Activated T-helper 1 cell treated with Interleukin-2 at 50 U/mL for 16 hours (primary cell): Measurements from ENCODE around the gene GPSM1.

Experiments used
- DNase-seq: peaks from one replicate; pipeline ENCODE4 v3.0.0-alpha.2; 2020; ENCODE audit warnings: low read depth

GPSM1 gene

DNA sequence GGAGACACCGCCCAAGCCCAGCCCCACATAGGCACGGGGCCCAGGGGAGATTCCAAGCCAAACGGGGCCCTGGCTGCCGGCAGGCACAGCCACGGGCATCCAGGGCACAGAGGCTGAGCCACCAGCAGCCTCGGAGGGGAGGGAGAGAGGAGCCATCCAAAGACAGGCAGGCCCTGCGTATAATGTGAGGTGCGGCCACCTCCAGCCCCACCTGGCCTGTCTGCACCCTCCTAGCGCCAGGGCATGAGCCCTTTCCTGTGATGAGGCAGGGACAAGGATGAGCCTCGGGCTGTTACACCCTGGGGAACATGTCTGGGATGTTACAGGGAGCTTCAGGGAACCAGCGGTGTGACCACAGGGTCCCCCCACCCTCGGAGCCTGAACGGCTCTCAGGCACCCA lies 22.4 kb upstream of the GPSM1 start:
- DNase-seq: no peak

DNA sequence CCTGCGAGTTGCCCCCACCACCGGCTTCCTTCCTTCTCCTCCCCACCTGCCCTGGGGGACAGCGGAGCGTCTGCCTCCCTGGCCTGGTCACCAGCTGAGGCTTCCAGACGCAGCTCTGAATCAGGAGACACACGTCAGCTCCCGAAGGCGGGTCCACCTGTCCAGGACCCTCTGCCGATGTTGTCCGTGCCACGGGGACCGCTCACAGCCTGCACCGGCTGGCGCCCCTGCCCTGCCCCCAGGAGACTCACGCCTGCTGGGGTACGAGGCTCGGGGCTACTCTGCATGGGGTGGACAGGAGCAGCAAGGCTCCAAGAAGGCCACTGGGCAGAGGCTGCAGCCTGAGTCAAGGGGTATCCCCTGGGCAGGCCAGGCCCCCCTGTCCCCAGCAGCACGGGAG lies 21.5 kb upstream of the GPSM1 start:
- no peak for DNase-seq

DNA sequence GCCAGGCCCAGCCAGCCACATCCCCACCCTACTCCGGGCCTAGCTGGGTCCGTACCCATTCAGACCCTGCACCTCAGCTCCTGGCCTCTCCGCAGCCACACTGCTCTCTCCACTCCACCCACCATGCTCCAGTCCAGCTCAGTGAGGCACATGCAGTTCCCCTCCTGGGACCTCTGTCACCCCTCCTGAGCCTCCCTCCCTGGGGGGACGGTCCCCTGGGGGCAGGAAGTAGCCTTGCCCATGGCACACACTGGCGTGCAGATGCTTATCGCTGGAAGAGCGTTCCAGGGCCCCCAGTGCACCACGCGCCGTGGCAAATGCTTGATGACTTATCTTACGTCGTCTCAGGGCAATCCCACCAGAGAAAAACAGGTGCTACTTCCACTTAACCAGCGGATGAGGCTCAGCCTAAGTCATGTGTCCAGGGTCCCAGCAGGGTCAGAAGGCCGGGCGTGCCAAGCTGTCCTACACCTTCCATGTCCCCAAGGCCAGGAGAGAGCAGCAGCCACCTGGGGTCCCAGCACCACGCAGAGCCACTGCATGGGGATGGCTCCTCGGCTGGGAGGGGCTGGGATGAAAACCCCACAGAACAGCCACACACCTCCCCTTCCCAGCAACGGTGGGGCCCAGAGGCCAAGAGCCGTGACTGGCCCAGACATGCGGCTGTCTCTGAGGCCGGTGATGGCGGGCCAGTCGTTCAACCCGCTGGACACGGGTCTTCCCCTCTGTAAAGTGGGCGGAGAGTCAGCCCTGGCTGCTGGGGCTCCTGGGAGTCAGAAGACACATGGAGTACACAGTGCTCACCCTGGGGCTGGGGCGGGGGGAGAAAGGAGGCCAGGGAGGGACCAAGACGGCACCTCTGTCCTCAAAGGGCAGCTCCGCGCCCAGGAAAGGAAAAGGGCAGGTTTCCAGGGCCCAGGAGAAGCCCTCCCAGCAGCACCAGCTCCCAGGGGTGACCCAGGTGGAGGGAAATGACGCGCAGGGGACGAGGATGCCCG lies 20.8 kb upstream of the GPSM1 start:
- no peak for DNase-seq

DNA sequence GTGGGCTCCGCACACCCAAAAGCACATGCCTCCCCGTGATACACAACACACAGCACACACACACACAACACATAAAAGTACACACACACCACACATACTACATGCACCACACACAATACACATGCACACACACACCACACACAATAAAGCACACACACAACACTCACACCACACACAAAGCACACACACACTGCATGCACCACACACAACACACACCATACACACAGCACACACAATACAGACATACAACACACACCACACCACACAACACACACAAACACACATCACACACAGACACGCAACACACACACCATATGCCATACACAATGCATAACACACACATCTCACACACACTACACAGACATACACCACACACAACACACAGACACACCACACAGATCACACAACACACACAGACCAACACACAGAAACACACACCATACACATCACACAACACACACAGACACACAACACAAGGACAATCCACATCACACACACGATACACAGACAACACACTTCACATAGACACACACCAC lies 20.1 kb upstream of the GPSM1 start:
- DNase-seq: no peak

DNA sequence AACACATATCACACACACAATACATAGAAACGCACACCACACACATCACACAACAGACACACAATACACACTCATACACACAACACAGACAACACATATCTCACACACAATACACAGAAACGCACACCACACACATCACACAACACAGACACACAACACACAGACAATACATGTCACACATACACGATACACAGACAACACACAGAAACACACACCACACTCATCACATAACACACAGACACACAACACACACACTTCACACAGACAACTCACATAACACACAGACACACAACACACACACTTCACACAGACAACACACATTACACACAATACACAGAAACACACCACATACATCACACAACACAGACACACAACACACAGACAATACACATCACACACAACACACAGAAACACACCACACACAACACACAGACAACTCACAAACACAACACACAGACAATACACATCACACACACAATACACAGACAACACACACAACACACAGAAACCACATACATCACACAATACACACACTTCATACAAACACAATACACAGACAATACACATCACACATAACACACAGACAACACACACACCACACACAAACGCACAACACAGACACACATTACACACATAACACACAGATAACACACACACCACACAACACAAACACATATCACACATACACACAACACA lies 19.2 kb upstream of the GPSM1 start:
- no peak for DNase-seq

DNA sequence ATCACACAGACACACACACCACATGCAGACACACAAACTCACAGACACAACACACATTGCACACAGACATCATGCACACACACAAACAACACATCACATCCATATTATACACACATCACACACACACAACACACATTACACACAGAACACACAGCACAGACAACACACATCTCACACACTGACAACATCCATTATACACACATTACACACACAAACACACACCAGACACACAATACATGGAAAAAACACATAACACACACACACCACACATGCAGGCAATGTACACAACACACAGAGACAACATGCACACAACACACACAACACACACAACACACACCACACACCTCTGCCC lies 18.7 kb upstream of the GPSM1 start:
- no peak for DNase-seq

DNA sequence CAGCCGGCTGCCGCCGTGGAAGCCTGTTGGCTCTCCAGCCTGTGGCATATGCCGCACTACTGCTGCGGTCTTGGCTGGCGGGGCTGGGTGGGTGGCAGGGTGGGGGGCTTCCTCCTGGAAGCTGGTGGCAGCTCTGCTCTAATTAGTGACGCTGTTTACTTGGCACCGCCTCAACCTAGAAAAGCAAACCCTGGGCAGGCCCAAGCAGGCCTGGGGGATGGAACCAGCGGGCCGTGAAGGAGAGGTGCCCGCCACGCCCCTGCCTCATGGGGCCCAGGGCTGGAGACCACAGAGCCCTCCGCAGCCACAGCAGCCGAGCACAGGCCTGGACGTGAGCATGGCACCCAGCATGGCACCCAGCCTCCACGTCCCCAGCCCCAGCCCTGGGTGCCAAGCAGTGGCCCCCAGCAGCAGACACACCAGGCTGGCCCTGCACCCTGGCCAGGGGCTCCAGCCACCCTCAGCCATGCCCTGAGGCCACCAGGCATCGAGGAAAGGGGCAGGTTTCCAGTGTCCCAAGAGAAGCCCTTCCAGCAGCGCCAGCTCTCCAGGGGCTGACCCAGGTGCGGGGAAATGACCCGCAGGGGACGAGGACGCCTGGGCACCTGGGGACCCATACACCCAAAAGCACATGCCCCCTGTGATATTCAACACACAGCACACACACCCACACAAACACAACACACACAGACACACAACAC lies 18.1 kb upstream of the GPSM1 start:
- no peak for DNase-seq

DNA sequence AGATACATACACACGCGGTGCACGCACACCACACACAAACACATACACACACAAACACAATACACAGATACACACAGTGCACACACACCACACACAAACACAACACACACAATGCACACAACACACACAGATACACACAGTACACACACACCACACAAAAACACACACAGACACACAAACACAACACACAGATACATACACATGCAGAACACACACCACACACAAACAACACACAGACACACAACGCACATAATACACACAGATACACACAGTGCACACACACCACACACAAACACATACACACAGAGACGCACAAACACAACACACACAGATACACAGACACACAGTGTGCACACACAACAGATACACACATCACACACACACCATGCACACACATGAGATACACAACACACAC lies 17.5 kb upstream of the GPSM1 start:
- DNase-seq: no peak

DNA sequence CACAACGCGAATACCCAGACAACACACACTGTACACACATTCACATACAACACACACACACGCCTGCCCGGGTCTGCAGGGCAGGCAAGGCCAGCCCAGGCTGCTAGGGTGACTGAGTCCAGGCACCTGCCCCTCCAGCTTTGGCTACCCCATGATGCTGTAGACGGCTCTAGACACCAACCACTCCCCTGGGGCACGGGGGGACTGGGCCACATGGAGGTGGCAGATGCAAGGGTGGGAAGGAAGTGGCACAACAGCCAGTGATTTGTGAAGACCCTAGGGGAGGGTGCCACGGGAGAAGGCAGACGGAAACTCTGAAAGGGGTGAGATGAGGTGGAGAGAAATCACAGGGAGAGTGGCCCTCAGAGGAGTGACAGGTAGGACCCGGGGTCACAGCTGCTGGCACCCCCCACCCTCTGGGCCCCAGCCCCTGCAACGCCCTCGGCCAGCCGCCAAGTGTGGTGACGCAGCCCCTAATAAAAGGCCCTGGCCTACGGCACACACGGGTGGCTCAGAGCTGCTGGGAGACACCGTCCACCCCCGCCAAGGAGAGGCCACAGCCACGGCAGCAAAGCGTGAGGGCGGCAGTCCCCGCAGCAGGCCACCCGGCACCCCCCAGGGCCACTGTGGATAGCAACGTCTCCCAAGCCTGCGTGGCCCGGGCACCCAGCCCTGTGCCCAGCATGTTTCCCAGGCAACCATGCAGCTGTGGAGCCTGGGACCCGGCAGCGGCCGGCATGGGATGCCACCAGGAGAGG lies 16.9 kb upstream of the GPSM1 start:
- no peak for DNase-seq

DNA sequence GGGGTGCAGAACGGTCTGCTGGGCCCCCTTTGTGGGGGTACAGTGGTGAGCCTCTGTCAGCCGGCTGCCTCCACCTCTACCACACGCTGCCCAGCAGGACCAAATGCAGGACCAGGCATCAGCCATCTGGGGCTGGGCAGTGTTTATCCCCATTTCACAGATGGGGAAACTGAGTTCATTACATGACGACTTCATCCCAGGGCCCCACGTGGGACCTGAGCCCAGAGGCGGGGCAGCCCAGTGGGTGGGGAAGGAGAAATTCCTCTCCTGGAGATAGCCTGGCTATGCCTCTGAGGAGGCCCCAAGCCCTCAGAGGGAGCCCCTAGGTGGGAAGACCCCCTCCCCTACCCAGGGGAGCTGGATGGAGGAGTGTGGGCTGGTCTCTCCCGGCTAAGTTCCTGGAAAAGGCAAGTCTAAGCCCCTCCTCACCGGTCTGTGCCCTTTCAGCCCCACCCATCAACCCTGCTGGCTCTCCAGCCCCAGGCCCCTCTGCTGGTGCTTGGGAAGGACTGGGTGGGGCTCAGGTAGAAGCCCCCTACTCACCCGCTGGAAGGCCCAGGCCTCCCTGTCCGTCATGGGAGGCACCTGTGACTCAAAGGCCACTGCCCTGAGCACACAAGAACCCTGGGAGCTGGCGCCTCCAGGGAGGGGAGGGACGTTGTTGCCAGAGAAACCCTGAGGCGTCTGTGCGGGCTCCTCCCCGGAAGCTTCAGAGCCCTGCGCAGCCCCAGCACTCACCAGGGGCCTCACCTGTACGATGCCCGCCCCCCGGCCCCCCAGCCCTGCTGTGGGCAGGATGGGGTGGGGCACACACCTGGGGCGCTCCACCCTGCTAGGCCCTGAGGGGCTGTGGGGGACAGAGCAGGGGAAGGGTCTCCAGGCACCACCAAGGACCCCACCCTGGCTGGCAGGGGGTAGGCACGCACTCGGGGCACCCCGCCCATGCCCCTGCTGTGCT lies 16.0 kb upstream of the GPSM1 start:
- no peak for DNase-seq

DNA sequence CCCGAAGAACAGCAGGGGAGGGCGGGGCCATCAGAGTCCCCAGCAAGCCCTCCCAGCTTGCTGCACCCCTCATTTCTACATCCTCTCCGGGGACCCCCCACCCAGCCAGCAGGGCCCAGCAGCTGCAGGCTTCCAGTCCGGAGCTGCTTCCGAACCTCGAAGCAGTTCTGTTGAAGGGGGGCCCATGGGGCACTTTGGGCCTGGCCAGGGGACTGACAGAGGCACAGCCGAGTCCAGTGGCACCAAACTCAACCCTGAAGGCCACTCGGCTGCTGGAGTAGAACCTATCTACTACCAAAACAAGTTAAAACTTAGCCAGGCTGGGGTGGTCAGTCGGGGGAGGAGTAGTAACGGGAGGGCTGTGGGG lies 15.3 kb upstream of the GPSM1 start:
- no peak for DNase-seq

DNA sequence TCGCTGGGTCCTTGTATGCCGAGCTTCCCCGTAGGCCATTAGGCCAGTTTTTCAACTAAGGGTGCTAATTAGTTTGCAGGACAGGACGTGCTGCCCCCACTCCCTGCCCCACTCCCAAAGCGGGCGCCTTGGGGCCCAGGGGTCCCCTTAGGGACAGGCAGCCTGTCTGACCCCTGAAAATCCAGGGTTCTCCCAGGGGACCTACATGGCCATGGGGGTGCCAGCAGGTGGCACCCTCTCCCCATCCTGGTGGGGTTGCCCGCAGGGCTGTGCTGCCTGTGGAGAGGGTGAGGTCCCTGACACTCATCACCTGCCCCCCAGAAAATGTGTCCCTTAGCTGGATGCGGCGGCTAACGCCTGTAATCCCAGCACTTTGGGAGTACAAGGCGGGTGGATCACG lies 14.9 kb upstream of the GPSM1 start:
- no peak for DNase-seq

DNA sequence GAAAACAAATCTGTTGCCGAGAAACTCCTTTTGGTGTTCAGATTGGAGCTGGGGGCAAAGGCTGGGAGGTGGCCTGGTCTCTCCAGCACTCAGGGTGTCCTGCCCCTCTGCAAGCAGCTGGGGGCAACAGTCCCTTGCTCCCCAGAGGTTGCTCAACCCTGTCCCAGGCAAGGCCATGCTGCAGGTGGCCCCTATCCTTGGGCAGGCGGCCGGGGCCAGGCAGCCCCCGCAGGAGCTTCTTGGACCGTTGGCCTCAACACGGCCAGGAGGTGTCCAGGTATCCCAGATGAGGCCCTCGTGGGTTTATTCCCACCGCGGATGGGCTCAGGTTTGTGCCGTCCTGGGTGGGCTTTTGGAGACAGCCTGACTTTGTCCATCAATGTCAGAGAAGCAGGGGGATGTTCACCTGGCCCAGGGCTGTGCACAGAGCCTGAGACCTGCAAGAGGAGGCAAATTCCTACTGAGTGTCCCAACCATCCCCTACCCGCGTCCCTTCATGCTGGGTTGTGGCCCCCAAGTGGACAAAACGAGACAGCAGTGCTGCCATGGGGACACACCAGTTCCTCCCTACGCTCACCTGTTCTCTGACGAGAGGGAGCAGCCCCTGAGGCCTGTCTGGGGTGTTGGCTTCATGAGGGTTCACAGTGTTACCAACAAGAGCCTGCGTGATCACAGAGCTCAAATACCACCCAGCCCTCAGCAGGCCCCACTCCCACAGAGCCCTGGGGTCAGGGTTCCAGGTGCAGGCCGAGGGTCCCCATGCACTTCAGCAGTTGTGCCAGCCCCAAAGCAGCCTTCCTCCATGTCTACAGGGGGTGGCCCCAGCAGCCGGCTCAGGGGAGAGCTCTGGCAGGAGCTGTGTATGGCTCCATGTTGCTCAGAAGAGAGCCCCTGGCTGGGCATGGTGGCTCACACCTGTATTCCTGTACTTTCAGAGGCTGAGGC lies 14.0 kb upstream of the GPSM1 start:
- no peak for DNase-seq

DNA sequence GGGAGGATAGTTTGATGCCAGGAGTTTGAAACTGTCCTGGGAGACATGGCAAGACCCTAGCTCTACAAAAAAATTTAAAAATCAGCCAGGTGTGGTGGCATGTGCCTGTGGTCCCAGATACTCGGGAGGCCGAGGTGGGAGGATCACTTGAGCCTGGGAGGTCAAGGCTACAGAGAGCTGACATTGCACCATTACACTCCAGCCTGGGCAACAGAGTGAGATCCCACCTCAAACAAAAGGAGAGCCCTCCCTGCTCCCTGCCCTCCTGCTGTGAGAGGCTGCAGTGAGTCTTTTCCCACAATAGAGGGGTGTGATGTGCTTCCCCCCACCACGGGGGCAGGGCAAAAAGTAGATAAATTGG lies 13.3 kb upstream of the GPSM1 start:
- no peak for DNase-seq

DNA sequence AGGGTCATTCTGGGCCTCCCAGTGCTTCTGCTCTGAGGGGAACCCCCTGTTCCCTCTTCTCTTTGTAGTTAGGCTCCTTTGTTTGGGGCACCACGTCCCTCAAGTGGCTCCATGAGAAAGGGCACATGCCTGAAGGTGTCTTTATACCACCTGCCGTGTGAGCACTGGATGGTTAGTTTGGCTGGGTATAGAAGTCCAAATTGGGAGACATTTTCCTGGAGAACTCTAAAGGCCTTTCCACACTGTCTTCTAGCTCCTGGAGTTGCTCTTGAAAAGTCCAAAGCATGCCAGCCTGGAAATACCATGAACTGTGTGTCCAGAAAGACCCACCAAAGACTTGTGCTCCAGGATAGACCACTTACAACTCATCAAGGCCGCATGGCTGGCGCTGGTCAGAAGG lies 12.4 kb upstream of the GPSM1 start:
- DNase-seq: no peak

DNA sequence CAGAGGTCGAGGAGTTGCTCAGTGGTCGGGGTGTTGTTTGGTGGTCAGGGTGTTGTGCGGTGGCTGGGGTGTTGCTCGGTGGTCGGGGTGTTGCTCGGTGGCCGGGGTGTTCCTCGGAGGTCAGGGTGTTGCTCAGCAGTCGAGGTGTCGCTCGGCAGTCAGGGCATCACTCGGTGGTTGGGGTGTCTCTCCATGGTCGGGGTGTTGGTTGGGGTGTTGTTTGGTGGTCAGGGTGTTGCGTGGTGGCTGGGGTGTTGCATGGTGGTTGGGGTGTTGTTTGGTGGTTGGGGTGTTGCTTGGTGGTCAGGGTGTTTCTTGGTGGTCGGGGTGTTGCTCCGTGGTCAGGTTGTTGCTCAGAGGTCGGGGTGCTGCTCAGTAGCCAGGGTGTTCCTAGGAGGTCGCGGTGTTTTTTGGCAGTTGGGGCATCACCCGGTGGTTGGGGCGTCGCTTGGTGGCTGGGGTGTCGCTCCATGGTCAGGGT lies 11.0 kb upstream of the GPSM1 start:
- DNase-seq: no peak

DNA sequence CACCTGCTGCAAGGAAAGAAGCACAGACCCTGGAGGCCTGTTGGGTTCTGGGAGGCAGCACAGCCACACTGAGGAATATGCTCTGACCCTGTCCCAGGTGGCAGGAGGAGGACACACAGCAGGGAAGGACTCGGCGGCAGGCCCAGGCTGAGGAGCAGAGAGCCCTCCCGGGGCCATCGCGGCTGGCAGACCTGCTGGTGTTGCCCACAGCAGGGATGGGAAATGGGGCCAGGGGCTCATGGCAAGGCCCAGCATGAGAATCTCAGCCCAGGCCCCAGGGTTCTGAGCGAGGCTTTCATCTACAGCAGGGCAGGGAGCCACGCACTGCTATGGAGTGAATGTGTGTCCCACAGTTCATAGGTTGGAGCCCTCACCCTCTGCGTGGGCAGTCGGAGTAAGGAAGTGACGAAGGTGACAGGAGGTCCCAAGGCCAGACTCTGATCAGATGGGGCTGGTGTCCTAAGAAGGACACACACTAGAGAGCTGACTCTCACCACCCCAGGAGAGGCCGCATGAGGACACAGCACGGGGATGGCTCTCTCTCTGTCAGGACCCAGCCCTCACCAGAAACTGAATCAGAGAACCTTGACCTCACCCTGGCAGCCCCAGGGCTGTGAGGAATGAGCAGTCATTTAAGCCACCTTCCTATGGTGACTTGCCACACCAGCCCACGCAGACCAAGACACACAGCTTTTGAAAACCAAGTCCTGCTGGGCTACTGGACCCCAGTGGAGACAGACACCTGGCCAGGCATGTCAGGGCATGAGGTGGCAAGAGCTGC lies 10.3 kb upstream of the GPSM1 start:
- DNase-seq: no peak

DNA sequence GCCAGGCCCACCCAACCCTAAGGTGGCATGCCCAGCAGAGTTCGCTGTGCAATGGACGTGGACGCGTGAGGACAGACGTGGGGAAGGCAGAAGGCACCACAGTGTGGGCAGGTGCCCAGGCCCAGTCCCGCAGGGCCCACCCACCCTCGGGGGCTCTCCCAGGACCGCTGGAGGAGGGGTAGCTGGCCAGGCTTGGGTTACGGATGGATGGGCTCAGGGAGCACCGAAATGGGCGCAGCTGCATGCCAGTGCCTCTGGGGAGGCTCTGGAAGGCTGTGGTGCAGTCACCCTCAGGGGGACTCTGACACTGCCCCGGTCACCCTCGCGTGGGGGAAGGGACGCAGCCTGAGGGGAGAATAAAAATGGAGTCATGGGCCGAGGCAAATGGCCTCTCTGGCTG lies 9.6 kb upstream of the GPSM1 start:
- no peak for DNase-seq
